Activated CD4-positive, alpha-beta T cell treated with anti-CD3 and anti-CD28 coated beads for 1 hour (primary cell): ENCODE results near the gene TMEM259.
"Not testable (repeated sequence)": the region's sequence is repeated elsewhere in the genome, so short reads cannot be mapped to it uniquely, and the experiment has no call there.

ENCODE experiments used
- DNase-seq: peaks from one replicate; pipeline ENCODE4 v3.0.0-alpha.2; 2020

Gene TMEM259

DNA sequence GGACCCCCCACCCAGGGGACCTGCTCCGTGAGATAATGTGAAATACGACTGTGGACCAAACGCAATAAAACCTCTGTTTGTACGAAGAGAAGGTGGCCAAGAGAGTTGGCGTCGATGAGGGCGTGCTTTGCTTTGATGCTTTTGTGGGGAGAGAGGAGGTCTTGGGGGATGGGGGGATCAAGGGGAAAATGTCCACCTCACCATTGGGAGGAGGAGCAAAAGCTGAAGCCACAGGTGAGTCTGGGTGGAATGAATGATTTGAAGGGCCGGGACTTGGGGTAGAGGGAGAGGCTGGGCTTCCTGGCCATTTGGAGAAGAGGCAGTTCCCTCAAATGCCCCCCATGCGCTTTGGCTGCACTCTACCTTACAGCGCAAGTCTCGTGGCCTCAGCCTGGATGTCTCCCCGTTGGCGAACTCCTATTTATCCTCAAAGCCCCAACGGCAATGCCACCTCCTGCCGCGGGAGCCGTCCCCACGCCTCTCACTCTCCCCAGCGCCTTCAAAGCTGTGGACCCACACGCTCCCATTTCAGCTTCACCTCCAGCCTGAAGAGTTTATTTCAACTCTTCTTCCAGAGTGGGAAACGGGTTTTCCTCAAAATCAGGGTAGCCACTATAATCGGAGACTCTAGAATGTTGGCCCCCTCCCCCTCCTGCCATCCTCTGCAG lies 18.2 kb upstream of the TMEM259 start:
- DNase-seq, result no peak

DNA sequence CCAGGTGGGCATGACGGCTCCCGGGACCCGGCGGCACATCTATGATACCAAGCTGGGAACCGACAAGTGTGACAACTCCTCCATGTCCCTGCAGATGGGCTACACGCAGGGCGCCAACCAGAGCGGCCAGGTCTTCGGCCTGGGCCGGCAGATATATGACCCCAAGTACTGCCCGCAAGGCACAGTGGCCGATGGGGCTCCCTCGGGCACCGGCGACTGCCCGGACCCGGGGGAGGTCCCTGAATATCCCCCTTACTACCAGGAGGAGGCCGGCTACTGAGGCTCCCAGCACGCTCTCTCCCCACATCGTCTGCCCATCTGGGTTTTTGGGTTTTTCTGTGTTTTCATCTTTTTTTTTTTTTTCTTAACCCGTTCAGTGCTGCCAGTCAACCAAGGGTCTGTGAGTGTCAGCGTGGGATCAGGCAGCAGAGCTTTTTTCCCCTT lies 16.7 kb upstream of the TMEM259 start:
- DNase-seq, result no peak

DNA sequence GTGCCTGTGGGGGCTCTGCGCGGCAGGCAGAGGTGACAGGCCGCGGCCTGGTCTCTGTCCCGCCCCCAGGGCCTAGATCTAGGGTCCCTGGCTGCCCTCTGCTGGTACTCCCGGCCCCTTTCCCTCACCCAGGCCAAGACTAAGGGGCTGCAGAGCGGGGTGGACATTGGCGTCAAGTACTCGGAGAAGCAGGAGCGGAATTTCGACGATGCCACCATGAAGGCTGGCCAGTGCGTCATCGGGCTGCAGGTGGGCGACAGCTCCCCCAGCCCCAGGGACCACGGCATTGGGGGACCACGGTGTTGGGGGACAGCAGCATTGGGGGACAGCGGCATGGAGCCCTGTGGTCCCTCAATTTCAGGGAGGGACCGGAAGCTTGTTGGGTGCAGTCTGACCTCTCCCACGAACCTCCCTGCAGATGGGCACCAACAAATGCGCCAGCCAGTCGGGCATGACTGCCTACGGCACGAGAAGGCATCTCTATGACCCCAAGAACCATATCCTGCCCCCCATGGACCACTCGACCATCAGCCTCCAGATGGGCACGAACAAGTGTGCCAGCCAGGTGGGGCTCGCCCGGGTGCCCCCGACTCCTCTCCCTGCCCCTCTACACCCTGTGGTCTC lies 15.2 kb upstream of the TMEM259 start:
- DNase-seq, result no peak

DNA sequence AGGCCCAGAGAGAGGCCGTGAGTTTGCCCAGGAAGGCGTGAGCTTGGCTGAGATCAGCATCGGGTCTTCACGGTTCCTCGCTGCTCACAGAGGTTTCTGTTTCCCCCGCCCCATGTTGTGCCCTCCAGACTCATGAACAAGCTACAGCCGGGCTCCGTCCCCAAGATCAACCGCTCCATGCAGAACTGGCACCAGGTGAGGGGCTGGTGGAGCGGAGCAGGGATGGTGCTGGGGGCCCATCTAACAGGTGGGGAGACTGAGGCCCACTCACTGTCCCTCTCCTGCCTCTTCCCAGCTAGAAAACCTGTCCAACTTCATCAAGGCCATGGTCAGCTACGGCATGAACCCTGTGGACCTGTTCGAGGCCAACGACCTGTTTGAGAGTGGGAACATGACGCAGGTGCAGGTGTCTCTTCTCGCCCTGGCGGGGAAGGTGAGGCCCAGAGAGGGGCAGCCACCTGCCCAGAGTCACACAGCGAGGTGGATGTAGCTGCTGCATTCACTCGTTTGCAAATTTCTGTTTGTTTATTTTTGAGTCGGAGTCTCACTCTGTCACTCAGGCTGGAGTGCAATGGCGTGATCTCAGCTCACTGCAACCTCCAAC lies 11.4 kb upstream of the TMEM259 start:
- no peak for DNase-seq

DNA sequence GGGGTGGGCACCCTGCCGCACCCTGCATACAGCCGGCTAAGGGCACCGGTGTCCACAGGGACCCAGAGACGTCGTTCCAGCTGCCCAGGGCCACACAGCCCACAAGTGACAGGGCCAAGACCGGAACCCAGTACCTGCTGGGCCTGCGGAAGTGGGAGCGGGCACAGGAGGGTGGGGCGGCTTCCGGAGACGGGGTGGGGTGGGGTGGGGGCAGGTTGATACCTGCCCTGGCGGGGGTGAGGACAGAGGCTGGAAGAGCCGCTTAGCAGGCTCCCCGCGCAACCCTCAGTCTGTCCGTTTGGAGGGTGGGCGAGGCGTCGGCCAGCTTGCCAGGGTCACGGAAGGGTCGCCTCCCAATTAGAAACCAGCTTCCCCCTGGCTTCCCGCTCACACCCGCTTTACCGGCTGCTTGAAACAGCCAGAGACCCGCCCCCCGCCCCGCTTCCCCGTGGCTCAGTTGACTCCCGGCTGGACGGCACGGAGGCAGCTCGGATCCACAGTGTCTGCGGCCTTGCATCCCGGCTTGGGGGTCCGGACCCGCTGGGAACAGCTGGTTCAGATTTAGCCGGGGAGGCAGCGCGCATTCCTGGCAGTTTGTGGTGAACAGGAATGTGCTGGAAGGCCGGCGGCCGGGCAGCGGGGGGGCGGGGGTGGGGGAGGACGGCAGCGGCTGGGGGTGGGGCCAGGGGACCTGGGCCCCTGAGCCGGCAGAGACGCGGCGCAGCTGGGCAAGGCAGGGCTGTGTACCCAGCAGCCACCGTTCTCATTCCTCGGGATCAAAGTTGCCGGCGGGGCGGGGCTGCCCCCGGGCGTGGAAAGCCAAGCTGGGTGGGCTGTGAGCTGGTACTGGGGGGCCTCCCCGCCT lies 7.4 kb upstream of the TMEM259 start:
- peak; percentile 37 for DNase-seq

DNA sequence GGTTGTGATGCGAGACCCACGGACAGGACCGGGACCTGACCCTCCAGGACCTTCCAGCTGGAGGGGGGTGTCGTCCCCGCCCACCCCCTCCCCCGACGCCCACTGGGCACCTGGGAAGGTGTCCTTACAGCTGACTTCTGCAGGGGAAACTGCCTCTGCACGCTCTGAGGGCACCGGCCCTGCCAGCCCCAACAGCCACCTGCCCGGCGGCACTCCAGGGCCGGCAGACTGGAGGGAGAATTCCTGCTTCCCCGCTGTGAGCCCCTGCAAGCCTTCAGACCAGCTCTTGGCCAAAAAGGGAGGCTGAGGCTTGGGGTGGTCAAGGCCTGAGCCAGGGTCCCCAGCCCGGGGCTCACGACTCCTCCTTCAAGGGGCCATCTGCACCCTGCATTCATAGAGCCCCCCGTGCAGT lies 6.7 kb upstream of the TMEM259 start:
- DNase-seq, result no peak

DNA sequence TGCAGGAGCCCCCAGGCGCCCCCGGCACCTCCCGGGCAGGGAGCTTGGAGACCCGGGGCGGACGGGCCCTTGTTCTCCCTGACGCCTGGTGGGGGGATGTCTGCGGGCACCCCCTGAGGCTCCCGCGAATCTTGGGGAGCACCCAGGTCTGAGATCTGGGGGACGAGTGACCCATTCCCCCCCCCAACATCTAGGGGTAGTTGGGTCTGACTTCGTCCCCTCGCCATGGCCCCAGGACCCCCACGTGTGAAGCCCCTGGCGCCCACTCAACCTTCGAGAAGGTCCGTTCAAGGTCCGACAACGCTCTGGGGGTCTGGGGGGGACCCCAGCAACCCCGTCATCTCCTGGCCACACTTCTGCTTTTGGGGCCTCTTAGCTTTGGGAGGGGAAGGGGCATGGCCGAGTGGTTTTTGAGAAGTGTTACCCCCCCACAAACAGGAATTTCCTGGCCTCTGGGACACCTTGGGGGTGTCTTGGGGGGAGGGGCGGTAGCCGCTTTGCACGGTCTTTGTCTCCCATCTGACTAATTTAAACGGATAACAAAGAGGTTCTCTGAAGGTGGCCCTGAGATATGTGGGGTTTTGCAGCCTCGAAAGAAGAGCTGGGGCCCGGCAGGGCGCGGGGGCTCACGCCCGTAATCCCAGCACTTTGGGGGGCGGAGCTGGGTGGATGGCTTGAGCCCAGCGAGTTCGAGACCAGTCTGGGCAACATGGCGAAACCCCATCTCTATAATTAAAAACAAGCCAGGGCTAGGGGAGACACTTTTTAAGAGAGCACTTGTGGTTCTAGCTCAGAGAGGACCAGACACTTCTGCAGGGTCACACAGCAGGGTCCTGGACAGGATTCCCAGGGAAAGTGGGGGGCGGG lies 6.1 kb upstream of the TMEM259 start:
- no peak for DNase-seq

DNA sequence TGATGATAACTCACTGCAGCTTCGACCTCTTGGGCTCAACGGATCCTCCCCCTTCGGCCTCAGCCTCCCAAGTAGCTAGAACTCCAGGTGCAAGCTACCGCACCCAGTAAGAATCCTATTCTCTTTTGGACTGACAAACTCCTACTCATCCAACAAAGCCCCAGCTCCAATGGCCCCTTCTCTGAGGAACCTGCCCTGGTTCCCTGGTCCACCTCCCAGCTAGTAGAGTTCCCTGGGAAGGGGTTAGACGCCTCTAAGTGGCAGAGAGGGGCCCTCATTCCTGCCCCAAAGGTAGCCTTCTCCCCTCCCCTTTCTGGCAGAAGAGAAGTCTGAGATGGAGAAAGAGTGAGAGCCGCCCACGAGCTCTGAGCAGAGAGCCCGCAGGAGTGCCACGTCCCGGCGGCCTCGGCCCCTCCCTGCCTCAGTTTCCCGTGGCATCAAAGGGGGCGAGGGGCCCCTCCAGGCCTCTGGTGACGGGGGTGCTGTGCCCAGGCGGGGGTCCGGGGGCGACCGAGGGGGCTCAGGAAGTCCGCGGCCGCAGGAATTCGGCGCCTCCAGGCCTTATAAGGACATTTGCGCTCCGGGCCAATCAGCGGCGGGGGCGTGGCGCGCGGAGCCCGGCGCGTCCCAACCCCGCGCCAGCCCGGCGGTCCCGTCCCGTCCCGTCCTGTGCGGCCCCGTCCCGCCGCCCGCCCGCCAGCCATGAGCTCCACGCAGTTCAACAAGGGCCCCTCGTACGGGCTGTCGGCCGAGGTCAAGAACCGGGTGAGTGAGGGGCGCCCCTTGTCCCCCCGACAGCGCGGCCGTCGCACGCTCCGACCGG lies 5.2 kb upstream of the TMEM259 start, which contains the start of gene CNN2:
Gene CNN2, plus strand, starts transcription at position 649 of the 823 bp plus-strand sequence. Its CDS starts 54 bp downstream, at position 703.
- peak; percentile 54 for DNase-seq

DNA sequence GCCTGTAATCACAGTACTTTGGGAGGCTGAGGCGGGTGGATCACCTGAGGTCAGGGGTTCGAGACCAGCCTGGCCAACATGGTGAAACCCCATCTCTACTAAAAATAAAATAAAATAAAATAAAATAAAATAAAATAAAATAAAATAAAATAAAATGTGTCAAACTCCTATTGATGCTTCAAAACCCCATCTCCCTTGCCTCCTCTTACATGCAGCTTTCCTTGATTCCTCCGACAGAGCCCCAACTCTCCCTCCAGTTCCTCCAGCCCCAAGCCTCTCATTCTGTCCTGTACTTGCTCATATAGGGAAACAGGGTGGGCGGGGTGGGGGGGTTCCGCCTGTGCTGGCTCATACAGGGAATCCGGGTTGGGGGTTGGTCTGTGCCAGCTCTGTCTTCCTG lies 4.2 kb upstream of the TMEM259 start:
- not testable (repeated sequence) for DNase-seq

DNA sequence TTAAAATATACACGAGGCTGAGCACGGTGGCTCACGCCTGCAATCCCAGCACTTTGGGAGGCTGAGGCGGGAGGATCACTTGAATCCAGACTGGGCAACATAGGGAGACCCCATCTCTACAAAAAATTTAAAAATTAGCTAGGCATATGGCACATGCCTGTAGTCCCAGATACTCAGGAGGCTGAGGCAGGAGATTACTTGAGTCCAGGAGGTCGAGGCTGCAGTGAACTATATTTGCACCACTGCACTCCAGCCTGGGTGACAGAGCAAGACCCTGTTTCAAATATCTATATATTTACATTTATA lies 2.9 kb upstream of the TMEM259 start:
- DNase-seq, result not testable (repeated sequence)

DNA sequence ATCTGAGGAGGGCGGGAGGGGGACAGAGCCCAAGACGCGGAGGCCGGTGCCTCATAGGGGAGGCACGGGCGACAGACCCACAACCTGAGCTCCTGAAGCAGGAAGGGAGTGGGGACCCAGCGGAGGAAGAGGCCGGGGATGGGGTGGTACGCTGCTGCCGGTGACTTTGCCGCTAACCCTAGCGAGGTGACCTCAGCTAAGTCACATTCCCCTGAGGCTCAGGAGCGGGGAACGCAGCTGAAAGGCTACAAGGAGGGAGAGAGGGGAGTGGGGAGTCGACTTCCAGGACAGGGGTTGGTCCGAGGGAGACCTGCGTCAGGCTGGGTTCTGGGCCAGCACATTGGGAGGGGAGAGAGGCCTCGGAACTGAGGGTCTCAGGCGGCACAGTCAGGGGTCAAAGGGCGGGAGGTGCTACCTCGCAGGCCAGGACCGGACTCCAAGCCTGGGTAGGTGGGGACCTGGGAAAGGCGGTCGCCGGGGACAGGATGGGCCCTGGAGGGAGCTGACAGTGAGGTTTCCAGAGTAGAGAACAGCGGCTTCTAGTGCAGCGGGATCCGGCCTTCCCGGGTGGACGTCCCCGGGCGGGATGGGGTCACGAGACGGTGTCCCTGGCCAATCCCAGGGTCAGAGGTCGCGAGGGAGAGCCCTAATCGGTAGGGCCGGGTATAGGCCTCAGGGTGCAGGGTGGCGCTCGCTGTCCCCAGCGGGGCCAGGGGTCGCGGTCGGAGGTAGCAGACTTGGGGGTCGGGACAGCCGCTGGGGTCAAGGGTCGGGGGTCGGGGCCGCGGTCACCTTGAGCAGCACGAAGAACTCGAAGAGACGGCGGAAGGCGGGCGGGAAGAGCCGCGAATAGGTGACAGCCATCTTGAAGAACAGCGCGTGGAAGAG lies 699 bp downstream of the TMEM259 start:
- peak; percentile 24 for DNase-seq

DNA sequence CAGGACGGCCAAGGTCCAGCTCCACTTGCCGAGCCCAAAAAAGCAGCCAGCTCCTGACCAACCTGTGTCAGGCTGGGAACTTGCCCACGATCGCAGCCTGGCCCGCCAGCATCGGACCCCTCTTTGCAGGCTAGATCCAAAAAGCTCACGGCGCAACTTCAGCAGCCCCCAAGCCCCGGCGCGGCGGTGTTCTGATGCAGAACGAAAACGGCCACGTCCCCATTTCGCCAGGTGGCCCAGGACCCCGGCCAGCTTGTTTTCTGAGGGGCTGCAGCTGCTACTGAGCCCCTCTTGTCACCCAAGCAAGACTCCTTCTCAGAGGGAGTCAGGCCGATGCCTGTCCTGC lies 1.3 kb downstream of the TMEM259 start:
- DNase-seq, result no peak

DNA sequence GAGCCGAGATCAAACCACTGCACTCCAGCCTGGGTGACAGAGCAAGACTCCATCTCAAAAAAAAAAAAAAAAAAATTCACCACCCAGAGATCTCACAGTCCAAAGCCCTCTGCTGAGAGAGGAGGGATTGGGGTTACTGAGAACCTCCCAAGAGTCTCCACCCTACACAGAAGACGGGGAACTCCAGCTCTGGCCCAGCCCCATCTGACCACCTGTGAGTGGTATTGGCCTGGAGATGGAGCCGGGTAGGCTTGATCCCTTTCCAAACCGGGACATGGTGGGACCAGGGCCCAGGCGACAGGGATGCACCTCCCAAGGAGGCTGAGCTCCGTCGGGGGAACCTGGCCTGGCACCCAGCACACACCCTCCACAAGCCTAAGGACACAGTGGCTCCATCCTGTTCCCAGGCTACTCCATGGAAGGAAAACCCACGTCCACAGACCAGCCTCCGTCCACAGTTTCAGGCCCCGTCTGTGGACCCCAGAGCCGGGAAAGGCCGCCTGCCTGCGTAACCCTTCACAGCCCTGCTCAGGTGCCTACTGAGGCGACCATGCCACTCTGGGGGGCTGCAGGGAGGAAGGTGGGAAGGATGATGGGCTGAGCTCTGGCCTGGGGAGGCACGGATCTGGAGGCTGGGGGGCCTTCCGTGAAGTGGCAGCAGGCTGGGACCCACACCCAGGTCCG lies 1.8 kb downstream of the TMEM259 start:
- no peak for DNase-seq

DNA sequence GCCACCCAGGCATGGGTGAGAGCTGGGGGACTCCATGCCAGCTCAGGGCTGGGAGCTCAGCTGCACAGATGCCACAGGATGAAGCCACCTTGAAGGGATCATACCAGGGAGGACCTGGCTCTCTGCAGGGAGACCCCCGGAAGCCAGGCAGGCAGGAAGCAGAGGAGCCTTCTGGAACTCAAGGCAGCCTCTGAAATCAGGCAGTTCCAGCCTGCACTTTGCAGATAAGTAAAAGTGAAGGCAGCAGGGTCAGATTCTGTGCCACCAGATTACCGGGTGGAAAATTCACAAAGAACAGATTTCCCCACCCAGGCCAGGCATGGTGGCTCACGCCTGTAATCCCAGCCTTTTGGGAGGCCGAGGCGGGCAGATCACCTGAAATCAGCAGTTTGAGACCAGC lies 2.5 kb downstream of the TMEM259 start:
- no peak for DNase-seq

DNA sequence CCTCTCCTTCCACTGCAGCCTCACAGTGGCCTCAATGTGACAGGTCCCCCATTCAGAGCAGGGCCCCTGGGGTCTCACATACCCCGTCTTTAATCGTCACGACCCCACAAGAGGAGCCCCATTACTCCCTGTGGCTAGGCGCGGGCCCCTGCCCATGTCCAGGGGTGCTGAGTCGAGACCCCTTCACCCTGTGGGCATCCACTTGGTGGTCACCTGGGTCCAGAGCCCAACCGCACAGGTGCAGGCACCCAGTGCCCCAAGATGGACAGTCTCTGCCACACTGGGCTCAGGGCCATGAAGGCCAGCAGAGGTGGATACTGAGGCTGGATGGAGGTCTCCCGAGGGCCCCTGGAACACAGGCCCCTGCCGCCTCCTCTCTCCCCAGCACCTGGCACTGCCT lies 3.0 kb downstream of the TMEM259 start:
- DNase-seq, result no peak

DNA sequence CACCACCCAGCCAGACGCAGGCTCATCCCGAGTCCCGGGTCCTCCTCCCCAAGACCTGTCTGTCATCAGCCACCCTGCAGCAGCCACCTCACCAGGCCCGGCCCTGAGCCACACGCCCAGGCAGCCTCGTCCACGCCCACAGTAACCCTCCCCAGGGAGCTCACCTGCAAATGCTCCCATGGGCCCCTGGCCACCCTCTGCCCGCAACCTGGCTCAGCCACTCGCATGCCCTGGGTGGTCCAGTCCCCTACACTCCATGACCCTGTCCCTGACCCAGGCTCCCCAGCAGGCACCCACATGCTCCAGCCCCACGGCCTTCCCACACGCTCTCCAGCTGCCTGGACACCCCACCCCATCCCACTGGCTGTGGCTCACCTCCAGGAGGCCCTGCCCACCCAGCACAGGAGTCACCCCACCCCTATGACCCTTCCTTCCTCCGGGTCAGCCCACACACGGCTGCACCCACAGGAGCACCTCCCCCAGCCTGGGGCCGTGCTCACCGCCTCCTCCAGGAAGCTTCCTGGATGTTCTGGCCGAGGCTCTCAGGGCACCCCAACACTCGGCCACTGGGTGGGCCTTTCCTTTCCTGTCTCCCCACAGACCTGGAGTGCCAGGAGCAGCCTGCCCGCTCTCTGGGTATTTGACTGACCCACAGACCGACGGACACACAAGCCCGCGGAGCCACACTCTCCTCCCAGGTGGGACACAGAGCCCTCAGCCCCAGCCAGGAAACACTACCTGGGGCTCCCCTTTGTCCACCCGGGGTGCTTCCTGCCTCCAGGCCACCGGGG lies 3.6 kb downstream of the TMEM259 start:
- DNase-seq, result no peak

DNA sequence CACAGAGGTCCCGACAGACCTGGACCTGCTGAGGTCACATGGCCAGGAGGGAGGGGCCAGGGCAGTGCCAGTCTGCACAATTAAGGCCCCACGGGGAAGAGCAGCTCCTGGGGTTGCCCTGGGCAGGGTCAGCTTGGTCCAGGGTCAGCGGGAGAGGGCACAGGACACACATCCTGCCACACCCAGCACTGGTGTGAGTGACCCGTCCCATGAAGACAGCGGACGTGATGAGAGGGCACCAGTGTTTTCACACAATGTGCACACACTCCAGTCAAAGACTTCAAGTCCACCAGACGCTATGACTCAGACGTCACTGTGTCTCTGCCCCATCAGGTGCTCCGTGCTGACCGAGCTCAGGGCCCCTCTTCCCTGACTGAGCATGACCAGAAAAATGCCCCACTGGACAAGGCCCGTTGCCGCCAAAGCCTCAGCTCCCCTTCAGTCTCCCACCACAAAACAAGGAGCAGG lies 4.2 kb downstream of the TMEM259 start:
- DNase-seq, result no peak

DNA sequence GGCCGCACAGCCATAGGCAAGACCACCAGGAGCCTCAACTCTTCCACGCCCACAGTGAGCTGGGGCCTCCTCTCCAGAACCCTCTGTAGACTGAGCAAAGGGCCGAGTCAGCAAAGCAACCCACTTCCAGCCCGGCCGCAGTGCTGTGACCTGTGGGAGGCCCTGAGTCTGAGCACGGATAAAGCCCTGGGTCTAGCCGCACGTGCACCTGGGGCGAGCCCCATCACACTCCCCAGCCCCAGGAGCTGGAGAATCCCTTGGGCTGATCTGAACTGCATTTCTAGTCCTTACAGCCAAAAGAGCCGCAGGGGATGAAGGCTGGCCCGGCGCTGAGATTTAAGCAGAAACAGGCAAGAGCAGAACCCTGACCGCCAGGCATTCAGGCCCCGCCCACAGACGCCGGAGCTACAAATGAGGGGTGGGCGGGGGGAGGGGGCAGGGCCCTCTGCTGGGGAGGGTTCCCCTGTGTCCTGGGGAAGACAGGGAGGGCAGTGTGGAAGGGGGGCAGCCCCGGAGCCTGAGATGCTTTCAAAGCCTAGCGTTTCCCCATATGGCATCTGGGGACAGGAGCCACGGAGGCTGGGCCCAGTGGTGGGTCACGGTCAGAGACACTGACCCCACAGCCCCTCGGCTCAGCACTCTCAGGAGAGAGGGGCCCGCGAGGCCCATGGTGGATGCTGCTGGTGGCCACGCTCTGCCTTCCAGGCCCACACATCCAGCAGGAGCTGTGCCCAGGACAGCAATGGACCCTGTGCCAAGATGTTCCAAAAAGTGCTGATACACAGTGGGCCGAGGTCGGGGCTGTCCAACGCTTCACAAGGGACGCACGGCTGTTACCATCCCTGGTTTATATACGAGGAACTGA lies 4.9 kb downstream of the TMEM259 start:
- no peak for DNase-seq
